K562 (cell line): ENCODE results near the gene TFCP2L1. TPM values are rescaled to one million over a fixed set of nuclear protein-coding genes. Genes with fewer than 3 reads are reported as not detected.

Experiments
- E2F3 ChIP-seq: fragments of 250-450 bp; sonication (Bioruptor Pico); IDR thresholded peaks from 2 replicates; pipeline ENCODE4 v1.4.0; 2020; ENCODE audit warnings: mild to moderate bottlenecking
- GATAD2B ChIP-seq: fragments of 450-650 bp; IDR thresholded peaks from 2 replicates; pipeline ENCODE4 v1.6.1; 2017; ENCODE audit warnings: mild to moderate bottlenecking, borderline replicate concordance
- GTF2A2 ChIP-seq: IDR thresholded peaks from 2 replicates; pipeline ENCODE4 v1.6.1; 2016; ENCODE audit warnings: mild to moderate bottlenecking, missing genetic modification characterization, missing compliant biosample characterization
- LEF1 ChIP-seq: fragments of 450-650 bp; IDR thresholded peaks from 2 replicates; pipeline ENCODE4 v1.6.1; 2016; ENCODE audit warnings: mild to moderate bottlenecking
- PTBP1 ChIP-seq: fragments of 200-400 bp; formaldehyde crosslinking; IDR thresholded peaks from 2 replicates; pipeline ENCODE4 v1.6.1; 2017; ENCODE audit warnings: low read depth, low read length
- SNIP1 ChIP-seq: fragments of 450-650 bp; IDR thresholded peaks from 2 replicates; pipeline ENCODE4 v1.7.1; 2017; ENCODE audit warnings: low read depth, mild to moderate bottlenecking
- TARDBP ChIP-seq: fragments of 450-650 bp; IDR thresholded peaks from 2 replicates; pipeline ENCODE4 v1.6.1; 2016
- polyA plus RNA-seq, 8 experiments: library from polyadenylated mRNA; depleted of rRNA in 4 of 8; stranded (reverse) in 5 of 8; unstranded in 3 of 8; fragments of >200 nt; fragmentation: Nextera tagmentation in 2 of 8; fragmentation: Illumina TruSeq in 1 of 8; extraction: Ambion mirVana in 2 of 8; extraction: Trizol in 1 of 8; gene quantifications; 2 replicates each; pipeline versions ENCODE4 v1.2.1 to v1.2.3, GENCODE V29; 2011 to 2014; ENCODE audit warnings: inconsistent platforms in 1 of 8, missing spikeins in 1 of 8
- total RNA-seq, 7 experiments: library from RNA; depleted of rRNA in 6 of 7; stranded (reverse); fragments of >200 nt in 6 of 7; fragmentation: Illumina TruSeq in 2 of 7; extraction: Trizol in 2 of 7; gene quantifications; 2 replicates each; pipeline versions ENCODE4 v1.2.1 to v1.2.3, GENCODE V29; 2011 to 2021; ENCODE audit warnings: low replicate concordance in 1 of 7
- TF ChIP-seq, protein P1 (sequence below): fragments of 250-450 bp; sonication (Bioruptor Pico); IDR thresholded peaks from 2 replicates; pipeline ENCODE4 v1.8.0; 2021; ENCODE audit warnings: borderline replicate concordance, mild to moderate bottlenecking, moderate library complexity; ENCODE audit not compliant: poor library complexity, severe bottlenecking
- TF ChIP-seq, protein P2 (sequence below): sonication (generic); formaldehyde crosslinking; IDR thresholded peaks from 2 replicates; pipeline ENCODE4 v1.8.0; 2023; ENCODE audit warnings: mild to moderate bottlenecking, missing genetic modification reagents

The TFCP2L1 gene
- total and polyA plus RNA-seq, 9 of the 15 experiments (the other 6 are each of a cell fraction or from before 2014, with no cell fraction given) = 0.08 to 1.00 (median 0.42) TPM

DNA sequence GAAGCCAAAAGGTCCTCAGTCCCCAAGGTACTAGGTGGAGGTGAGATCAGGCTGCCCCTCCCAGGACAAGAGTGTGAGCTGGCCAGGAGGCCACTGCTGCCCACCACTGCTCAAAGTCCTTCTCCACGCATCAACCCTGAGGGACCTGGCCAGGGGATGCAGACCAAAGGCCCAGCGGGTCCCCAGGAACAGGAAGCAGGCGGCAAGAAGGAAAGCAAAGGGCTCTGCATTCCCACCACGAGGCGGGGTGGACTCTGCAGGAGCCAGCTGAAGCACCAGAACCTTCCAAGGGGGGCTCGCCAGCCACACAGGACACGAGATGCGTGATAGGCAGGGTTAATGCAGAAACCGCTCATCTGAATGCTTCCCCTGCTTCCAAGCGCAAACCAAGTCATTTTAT, 67.4 kb downstream of the TFCP2L1 start (continued):
- TF ChIP-seq, protein P1, sequence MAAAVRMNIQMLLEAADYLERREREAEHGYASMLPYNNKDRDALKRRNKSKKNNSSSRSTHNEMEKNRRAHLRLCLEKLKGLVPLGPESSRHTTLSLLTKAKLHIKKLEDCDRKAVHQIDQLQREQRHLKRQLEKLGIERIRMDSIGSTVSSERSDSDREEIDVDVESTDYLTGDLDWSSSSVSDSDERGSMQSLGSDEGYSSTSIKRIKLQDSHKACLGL (CRISPR knock-in tag) = no peak
- no peak for TF ChIP-seq GATAD2B
- TF ChIP-seq, protein P2, sequence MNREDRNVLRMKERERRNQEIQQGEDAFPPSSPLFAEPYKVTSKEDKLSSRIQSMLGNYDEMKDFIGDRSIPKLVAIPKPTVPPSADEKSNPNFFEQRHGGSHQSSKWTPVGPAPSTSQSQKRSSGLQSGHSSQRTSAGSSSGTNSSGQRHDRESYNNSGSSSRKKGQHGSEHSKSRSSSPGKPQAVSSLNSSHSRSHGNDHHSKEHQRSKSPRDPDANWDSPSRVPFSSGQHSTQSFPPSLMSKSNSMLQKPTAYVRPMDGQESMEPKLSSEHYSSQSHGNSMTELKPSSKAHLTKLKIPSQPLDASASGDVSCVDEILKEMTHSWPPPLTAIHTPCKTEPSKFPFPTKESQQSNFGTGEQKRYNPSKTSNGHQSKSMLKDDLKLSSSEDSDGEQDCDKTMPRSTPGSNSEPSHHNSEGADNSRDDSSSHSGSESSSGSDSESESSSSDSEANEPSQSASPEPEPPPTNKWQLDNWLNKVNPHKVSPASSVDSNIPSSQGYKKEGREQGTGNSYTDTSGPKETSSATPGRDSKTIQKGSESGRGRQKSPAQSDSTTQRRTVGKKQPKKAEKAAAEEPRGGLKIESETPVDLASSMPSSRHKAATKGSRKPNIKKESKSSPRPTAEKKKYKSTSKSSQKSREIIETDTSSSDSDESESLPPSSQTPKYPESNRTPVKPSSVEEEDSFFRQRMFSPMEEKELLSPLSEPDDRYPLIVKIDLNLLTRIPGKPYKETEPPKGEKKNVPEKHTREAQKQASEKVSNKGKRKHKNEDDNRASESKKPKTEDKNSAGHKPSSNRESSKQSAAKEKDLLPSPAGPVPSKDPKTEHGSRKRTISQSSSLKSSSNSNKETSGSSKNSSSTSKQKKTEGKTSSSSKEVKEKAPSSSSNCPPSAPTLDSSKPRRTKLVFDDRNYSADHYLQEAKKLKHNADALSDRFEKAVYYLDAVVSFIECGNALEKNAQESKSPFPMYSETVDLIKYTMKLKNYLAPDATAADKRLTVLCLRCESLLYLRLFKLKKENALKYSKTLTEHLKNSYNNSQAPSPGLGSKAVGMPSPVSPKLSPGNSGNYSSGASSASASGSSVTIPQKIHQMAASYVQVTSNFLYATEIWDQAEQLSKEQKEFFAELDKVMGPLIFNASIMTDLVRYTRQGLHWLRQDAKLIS (CRISPR knock-in tag) = no peak
- no peak for TF ChIP-seq PTBP1
- TF ChIP-seq TARDBP = no peak
- TF ChIP-seq LEF1 = no peak
- no peak for TF ChIP-seq GTF2A2 (tag)
- TF ChIP-seq E2F3 = no peak
- TF ChIP-seq SNIP1 = no peak
